Keratinocyte (primary cell): ENCODE results near the gene MLLT10. TPM values are rescaled to one million over a fixed set of nuclear protein-coding genes. Genes with fewer than 3 reads are reported as not detected.

Experiments used
- DNase-seq: peaks from one replicate; pipeline ENCODE4 v3.0.0-alpha.2; 2011; ENCODE audit warnings: low read depth, missing footprints, low spot score
- FAIRE-seq: peaks from 2 replicates; lab custom pipeline; 2011; peaks lifted over from hg19 to GRCh38; lab: Jason Lieb, UNC
- H2AFZ ChIP-seq: 2 replicates; pipeline ENCODE4 v1.6.0; 2012; ENCODE audit warnings: low read length, control low read depth, inconsistent platforms; ENCODE audit not compliant: control insufficient read depth
- H3K27ac ChIP-seq: 2 replicates; pipeline ENCODE4 v1.5.1; 2011; ENCODE audit warnings: low read length; ENCODE audit not compliant: control insufficient read depth, insufficient read depth
- H3K27me3 ChIP-seq: 3 replicates; pipeline ENCODE4 v1.6.0; 2011; ENCODE audit warnings: low read length; ENCODE audit not compliant: control insufficient read depth, insufficient read depth; ENCODE audit errors: extremely low read depth
- H3K36me3 ChIP-seq, 2 experiments: 2 replicates in 1 of 2; 3 replicates in 1 of 2; pipeline ENCODE4 v1.5.1; 2011; ENCODE audit warnings: low read length in 2 of 2, mild to moderate bottlenecking in 1 of 2; ENCODE audit not compliant: control insufficient read depth in 2 of 2, insufficient read depth in 2 of 2; ENCODE audit errors: extremely low read depth in 1 of 2
- H3K4me1 ChIP-seq: 3 replicates; pipeline ENCODE4 v1.5.1; 2011; ENCODE audit warnings: low read length; ENCODE audit not compliant: control insufficient read depth, insufficient read depth; ENCODE audit errors: extremely low read depth
- H3K4me2 ChIP-seq: 3 replicates; pipeline ENCODE4 v1.6.0; 2011; ENCODE audit warnings: low read depth, low read length; ENCODE audit not compliant: control insufficient read depth, insufficient read depth; ENCODE audit errors: extremely low read depth
- H3K4me3 ChIP-seq, 3 experiments: fragments of 200-600 bp in 1 of 3; sonication (generic) in 1 of 3; 2 replicates in 2 of 3; 3 replicates in 1 of 3; pipeline ENCODE4 v1.5.1; 2011 to 2016; ENCODE audit warnings: low read length in 3 of 3, mild to moderate bottlenecking in 3 of 3, control low read depth in 2 of 3, inconsistent platforms in 1 of 3, low read depth in 1 of 3, mixed read lengths in 1 of 3, mixed run types in 1 of 3, moderate library complexity in 1 of 3; ENCODE audit not compliant: control insufficient read depth in 2 of 3, insufficient read depth in 2 of 3; ENCODE audit errors: extremely low read depth in 1 of 3
- H3K79me2 ChIP-seq: 2 replicates; pipeline ENCODE4 v1.6.0; 2012; ENCODE audit warnings: low read length; ENCODE audit not compliant: control insufficient read depth, insufficient read depth
- H3K9ac ChIP-seq: 3 replicates; pipeline ENCODE4 v1.6.0; 2011; ENCODE audit warnings: low read length; ENCODE audit not compliant: control insufficient read depth, insufficient read depth; ENCODE audit errors: extremely low read depth
- H3K9me1 ChIP-seq: 3 replicates; pipeline ENCODE4 v1.6.0; 2011; ENCODE audit warnings: low read length; ENCODE audit not compliant: control insufficient read depth, insufficient read depth; ENCODE audit errors: extremely low read depth
- H3K9me3 ChIP-seq: 2 replicates; pipeline ENCODE4 v1.5.1; 2012; ENCODE audit warnings: low read depth, low read length; ENCODE audit not compliant: control insufficient read depth
- H4K20me1 ChIP-seq: 3 replicates; pipeline ENCODE4 v1.6.0; 2011; ENCODE audit warnings: low read length; ENCODE audit not compliant: control insufficient read depth, insufficient read depth; ENCODE audit errors: extremely low read depth
- EZH2 ChIP-seq: IDR thresholded peaks from one replicate; pipeline ENCODE4 v1.6.1; 2012; ENCODE audit warnings: inconsistent platforms, mild to moderate bottlenecking, low read length, moderate library complexity
- dilution Hi-C: fragments of 300-500 bp; cut with MboI; formaldehyde crosslinking; loops from one replicate; pipeline ENCODE4 v1.7.0; 2020; ENCODE audit warnings: low sequenced_read_pairs; ENCODE audit not compliant: extremely low pct_ligation_motif_present
- polyA plus RNA-seq, 5 experiments: library from polyadenylated mRNA; depleted of rRNA in 3 of 5; stranded (reverse) in 3 of 5; stranded (forward) in 1 of 5; unstranded in 1 of 5; fragments of >200 nt; gene quantifications; 1 replicate in 1 of 5; 2 replicates in 3 of 5; 3 replicates in 1 of 5; pipeline versions ENCODE4 v1.2.1 to v1.2.3, GENCODE V29; 2011 to 2012; ENCODE audit warnings: missing spikeins in 2 of 5, low read depth in 1 of 5, low replicate concordance in 1 of 5
- TF ChIP-seq, protein P1 (sequence below), 3 experiments: IDR thresholded peaks in 1 of 3; conservative IDR thresholded peaks in 1 of 3; optimal IDR thresholded peaks in 1 of 3; 2 replicates in 2 of 3; 3 replicates in 1 of 3; pipeline versions ENCODE3 to v1.5.1; 2011; ENCODE audit warnings: low read length in 3 of 3, mild to moderate bottlenecking in 3 of 3, moderate library complexity in 2 of 3, control low read depth in 1 of 3, inconsistent platforms in 1 of 3; ENCODE audit not compliant: insufficient read depth in 2 of 3; ENCODE audit errors: extremely low read depth in 1 of 3

MLLT10 gene
- polyA plus RNA-seq, 1 donor (not counting 4 experiments of a cell fraction or from before 2014, with no cell fraction given): 40.2 TPM

DNA sequence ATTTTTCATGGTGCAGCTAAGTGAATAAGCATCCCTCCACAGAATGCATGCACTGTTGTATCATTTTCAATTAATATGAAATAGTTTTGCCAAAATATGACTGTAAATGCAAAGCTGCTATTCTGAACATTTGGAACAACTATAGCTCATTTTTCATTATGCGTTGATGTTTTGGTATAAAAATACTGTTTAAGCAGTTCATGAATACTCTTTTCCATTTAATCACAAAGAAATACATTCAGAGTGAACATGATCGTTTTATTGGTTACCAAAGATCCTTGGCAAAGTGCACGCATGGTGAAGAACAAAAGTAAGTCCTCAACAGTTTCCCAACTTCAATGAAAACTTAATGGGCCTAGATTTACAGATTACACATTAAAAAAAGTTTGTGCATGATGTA is 41.6 kb upstream of the MLLT10 start:
- Histone ChIP-seq H3K9me3 (no peaks in the 10 kb centered on the region), H3K9ac (no peak overlapping the region), H3K36me3 (no peaks in the 10 kb centered on the region), H3K4me2 (no peak overlapping the region), H3K4me1 (peaks cover 15% of the 10 kb centered on the region), H3K9me1 (no peaks in the 10 kb centered on the region), H2AFZ (no peak overlapping the region), H3K79me2 (no peaks in the 10 kb centered on the region), H3K27me3 (no peaks in the 10 kb centered on the region), H3K4me3 (no peak overlapping the region), H3K27ac (no peak overlapping the region), H4K20me1 (no peaks in the 10 kb centered on the region)
- DNase-seq: no peak
- no peak for TF ChIP-seq EZH2
- TF ChIP-seq, protein P1, sequence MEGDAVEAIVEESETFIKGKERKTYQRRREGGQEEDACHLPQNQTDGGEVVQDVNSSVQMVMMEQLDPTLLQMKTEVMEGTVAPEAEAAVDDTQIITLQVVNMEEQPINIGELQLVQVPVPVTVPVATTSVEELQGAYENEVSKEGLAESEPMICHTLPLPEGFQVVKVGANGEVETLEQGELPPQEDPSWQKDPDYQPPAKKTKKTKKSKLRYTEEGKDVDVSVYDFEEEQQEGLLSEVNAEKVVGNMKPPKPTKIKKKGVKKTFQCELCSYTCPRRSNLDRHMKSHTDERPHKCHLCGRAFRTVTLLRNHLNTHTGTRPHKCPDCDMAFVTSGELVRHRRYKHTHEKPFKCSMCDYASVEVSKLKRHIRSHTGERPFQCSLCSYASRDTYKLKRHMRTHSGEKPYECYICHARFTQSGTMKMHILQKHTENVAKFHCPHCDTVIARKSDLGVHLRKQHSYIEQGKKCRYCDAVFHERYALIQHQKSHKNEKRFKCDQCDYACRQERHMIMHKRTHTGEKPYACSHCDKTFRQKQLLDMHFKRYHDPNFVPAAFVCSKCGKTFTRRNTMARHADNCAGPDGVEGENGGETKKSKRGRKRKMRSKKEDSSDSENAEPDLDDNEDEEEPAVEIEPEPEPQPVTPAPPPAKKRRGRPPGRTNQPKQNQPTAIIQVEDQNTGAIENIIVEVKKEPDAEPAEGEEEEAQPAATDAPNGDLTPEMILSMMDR (optimal IDR thresholded peaks at IDR 0.05 in 1 of 3, IDR thresholded peaks at IDR 0.05 in 1 of 3, conservative IDR thresholded peaks at IDR 0.05 in 1 of 3; ENCODE audit: extremely low read depth in 1 of 3, insufficient read depth in 2 of 3, low read length in 3 of 3): no peak
- dilution Hi-C loops: no loop called here
- no peak for FAIRE-seq

DNA sequence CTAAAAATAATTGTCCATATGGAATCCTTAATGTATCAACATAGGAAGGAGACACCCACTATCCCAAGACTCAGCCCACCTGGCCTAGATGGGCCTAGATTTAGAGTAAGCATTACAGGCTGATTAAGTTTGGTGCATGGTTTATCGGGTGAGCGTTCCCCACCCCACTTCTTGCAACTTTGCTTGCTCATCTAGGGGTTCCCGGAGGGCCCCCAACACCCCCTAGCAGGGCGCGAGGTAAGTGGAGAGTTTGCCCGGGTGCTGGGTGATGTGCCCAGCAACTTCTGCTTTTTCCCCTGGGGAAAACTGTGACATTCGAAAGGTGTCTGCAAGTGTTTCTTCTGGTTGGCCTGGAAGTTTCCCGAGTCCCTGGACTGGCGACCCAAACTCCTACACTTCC is 40.2 kb upstream of the MLLT10 start:
- H3K27ac ChIP-seq: no peak overlapping the region
- no peaks in the 10 kb centered on the region for H3K79me2 ChIP-seq
- FAIRE-seq (no peak), DNase-seq (no peak)
- H3K9me3 ChIP-seq: no peaks in the 10 kb centered on the region
- no peaks in the 10 kb centered on the region for H4K20me1 ChIP-seq
- peak overlapping the region; percentile 97 for H3K4me2 ChIP-seq
- no peaks in the 10 kb centered on the region for H3K36me3 ChIP-seq
- H2AFZ ChIP-seq: peak overlapping the region; percentile 95
- TF ChIP-seq, protein P1 (optimal IDR thresholded peaks at IDR 0.05 in 1 of 3, IDR thresholded peaks at IDR 0.05 in 1 of 3, conservative IDR thresholded peaks at IDR 0.05 in 1 of 3; ENCODE audit: extremely low read depth in 1 of 3, insufficient read depth in 2 of 3, low read length in 3 of 3): no peak
- TF ChIP-seq EZH2: no peak
- H3K9me1 ChIP-seq: no peaks in the 10 kb centered on the region
- dilution Hi-C loops: no loop called here
- H3K4me3 ChIP-seq: no peak overlapping the region
- H3K9ac ChIP-seq: peak overlapping the region; percentile 73
- no peaks in the 10 kb centered on the region for H3K27me3 ChIP-seq
- H3K4me1 ChIP-seq: peaks cover 15% of the 10 kb centered on the region
